Gastrocnemius medialis (tissue), 4 donors: ENCODE data around the gene PAPOLG. TPM values are rescaled to one million over a fixed set of nuclear protein-coding genes. Genes with fewer than 3 reads are reported as not detected.
"Not testable (repeated sequence)": the region's sequence is repeated elsewhere in the genome, so short reads cannot be mapped to it uniquely, and the experiment has no call there.

Source experiments
- ATAC-seq, 2 donors: fragments of 150-250 bp; one replicate each; pipeline ENCODE4 v1.9.1; 2016
- DNase-seq, 2 donors: peaks; one replicate each; pipeline ENCODE4 v3.0.0-alpha.2; 2019
- H3K27ac ChIP-seq, 4 donors: fragments of 200-600 bp; sonication (generic); 1 replicate in 1 of 4; 2 replicates in 3 of 4; pipeline ENCODE4 v1.5.1; 2016 to 2018; ENCODE audit warnings: mild to moderate bottlenecking in 2 of 4, moderate library complexity in 1 of 4
- H3K27me3 ChIP-seq, 3 donors: fragments of 200-600 bp; sonication (generic) in 2 of 3; 1 replicate in 1 of 3; 2 replicates in 2 of 3; pipeline versions ENCODE4 v1.5.1 to v1.6.0; 2016 to 2019; ENCODE audit warnings: mild to moderate bottlenecking in 1 of 3, moderate library complexity in 1 of 3
- H3K36me3 ChIP-seq, 2 donors: fragments of 200-600 bp; sonication (generic) in 1 of 2; one replicate each; pipeline ENCODE4 v1.5.1; 2017 to 2018
- H3K4me1 ChIP-seq, 2 donors: fragments of 200-600 bp; sonication (generic) in 1 of 2; one replicate each; pipeline ENCODE4 v1.5.1; 2016 to 2017; ENCODE audit warnings: mild to moderate bottlenecking in 2 of 2
- H3K4me3 ChIP-seq, 4 donors: fragments of 200-600 bp; sonication (generic) in 3 of 4; 1 replicate in 1 of 4; 2 replicates in 3 of 4; pipeline ENCODE4 v1.5.1; 2016 to 2019; ENCODE audit warnings: mild to moderate bottlenecking in 2 of 4
- H3K9me3 ChIP-seq, 3 donors: fragments of 200-600 bp; sonication (generic) in 2 of 3; 1 replicate in 1 of 3; 2 replicates in 2 of 3; pipeline ENCODE4 v1.5.1; 2016 to 2019
- POLR2A ChIP-seq, 2 donors: fragments of 450-650 bp; IDR thresholded peaks; one replicate each; pipeline ENCODE4 v1.6.1; 2017; ENCODE audit warnings: antibody characterized with exemption in 2 of 2, mild to moderate bottlenecking in 2 of 2, moderate library complexity in 2 of 2
- in situ Hi-C, 4 donors: fragments of 200-750 bp; cut with MboI; loops; one replicate each; pipeline versions ENCODE4 v1.15.0 to v1.8.0; 2017; ENCODE audit warnings: low sequenced_read_pairs in 4 of 4
- intact Hi-C: fragments of 100-400 bp; cut with DNase I; formaldehyde crosslinking; loops from one replicate; pipeline ENCODE4 v1.15.1; 2023; ENCODE audit warnings: low total_unique reads
- total RNA-seq, 4 donors: library from RNA; depleted of rRNA; stranded (reverse); fragments of >200 nt; gene quantifications; one replicate each; pipeline versions ENCODE4 v1.1.0 to v1.2.3, GENCODE V29; 2016
- TF ChIP-seq, protein P1 (sequence below), 5 experiments: fragments of 450-650 bp in 3 of 5; fragments of 200-600 bp in 2 of 5; sonication (generic) in 2 of 5; IDR thresholded peaks in 4 of 5; conservative IDR thresholded peaks in 1 of 5; 1 replicate in 4 of 5; 2 replicates in 1 of 5; pipeline ENCODE4 v1.5.1; 2016 to 2019; ENCODE audit warnings: antibody characterized with exemption in 5 of 5, mild to moderate bottlenecking in 3 of 5, moderate library complexity in 3 of 5

The PAPOLG gene
- total RNA-seq, 4 donors from 2014 or later, result 8.4 to 13.6 (median 9.6) TPM

GRCh38 chr2:60822987-60823386 lies 66.9 kb downstream of the PAPOLG start:
- Histone ChIP-seq H3K27me3 (no peaks in the 10 kb centered on the region), H3K9me3 (no peaks in the 10 kb centered on the region), H3K36me3 (no peaks in the 10 kb centered on the region), H3K4me3 (no peak overlapping the region), H3K4me1 (no peaks in the 10 kb centered on the region), H3K27ac (no peak overlapping the region)
- intact Hi-C loops (no loop called here), in situ Hi-C loops (no loop called here)
- ATAC-seq (no peak), DNase-seq (no peak)
- TF ChIP-seq POLR2A (IDR thresholded peaks at IDR 0.05), result no peak
- TF ChIP-seq, protein P1, sequence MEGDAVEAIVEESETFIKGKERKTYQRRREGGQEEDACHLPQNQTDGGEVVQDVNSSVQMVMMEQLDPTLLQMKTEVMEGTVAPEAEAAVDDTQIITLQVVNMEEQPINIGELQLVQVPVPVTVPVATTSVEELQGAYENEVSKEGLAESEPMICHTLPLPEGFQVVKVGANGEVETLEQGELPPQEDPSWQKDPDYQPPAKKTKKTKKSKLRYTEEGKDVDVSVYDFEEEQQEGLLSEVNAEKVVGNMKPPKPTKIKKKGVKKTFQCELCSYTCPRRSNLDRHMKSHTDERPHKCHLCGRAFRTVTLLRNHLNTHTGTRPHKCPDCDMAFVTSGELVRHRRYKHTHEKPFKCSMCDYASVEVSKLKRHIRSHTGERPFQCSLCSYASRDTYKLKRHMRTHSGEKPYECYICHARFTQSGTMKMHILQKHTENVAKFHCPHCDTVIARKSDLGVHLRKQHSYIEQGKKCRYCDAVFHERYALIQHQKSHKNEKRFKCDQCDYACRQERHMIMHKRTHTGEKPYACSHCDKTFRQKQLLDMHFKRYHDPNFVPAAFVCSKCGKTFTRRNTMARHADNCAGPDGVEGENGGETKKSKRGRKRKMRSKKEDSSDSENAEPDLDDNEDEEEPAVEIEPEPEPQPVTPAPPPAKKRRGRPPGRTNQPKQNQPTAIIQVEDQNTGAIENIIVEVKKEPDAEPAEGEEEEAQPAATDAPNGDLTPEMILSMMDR (IDR thresholded peaks at IDR 0.05 in 4 of 5, conservative IDR thresholded peaks at IDR 0.05 in 1 of 5), result no peak

- intact Hi-C loops, result no loop called here
- no peak for ATAC-seq
- no peaks in the 10 kb centered on the region for H3K27me3 ChIP-seq
- TF ChIP-seq POLR2A (IDR thresholded peaks at IDR 0.05), result no peak
- TF ChIP-seq, protein P1 (IDR thresholded peaks at IDR 0.05 in 4 of 5, conservative IDR thresholded peaks at IDR 0.05 in 1 of 5), result no peak
- no peak overlapping the region for H3K27ac ChIP-seq
- no peak for DNase-seq
- in situ Hi-C loops, result no loop called here
- H3K4me3 ChIP-seq, result no peak overlapping the region
- no peaks in the 10 kb centered on the region for H3K4me1 ChIP-seq
- H3K9me3 ChIP-seq, result no peaks in the 10 kb centered on the region
- no peaks in the 10 kb centered on the region for H3K36me3 ChIP-seq
These were observed 67.7 kb downstream of the PAPOLG start for GRCh38 chr2:60823694-60824305.

GRCh38 chr2:60825666-60826065 lies 69.6 kb downstream of the PAPOLG start:
- intact Hi-C loops, result no loop called here
- DNase-seq, result no peak
- no peaks in the 10 kb centered on the region for H3K27me3 ChIP-seq
- no peaks in the 10 kb centered on the region for H3K4me1 ChIP-seq
- ATAC-seq, result no peak
- H3K9me3 ChIP-seq, result no peaks in the 10 kb centered on the region
- in situ Hi-C loops, result no loop called here
- no peak overlapping the region for H3K27ac ChIP-seq
- TF ChIP-seq, protein P1 (IDR thresholded peaks at IDR 0.05 in 4 of 5, conservative IDR thresholded peaks at IDR 0.05 in 1 of 5), result no peak
- no peak for TF ChIP-seq POLR2A (IDR thresholded peaks at IDR 0.05)
- H3K4me3 ChIP-seq, result no peak overlapping the region
- no peaks in the 10 kb centered on the region for H3K36me3 ChIP-seq

- Histone ChIP-seq H3K36me3 (no peaks in the 10 kb centered on the region), H3K4me3 (no peak overlapping the region), H3K9me3 (no peaks in the 10 kb centered on the region), H3K27me3 (no peaks in the 10 kb centered on the region), H3K27ac (no peak overlapping the region), H3K4me1 (no peaks in the 10 kb centered on the region)
- DNase-seq (no peak), ATAC-seq (no peak)
- in situ Hi-C loops, result no loop called here
- intact Hi-C loops, result no loop called here
- no peak for TF ChIP-seq POLR2A (IDR thresholded peaks at IDR 0.05)
- TF ChIP-seq, protein P1 (IDR thresholded peaks at IDR 0.05 in 4 of 5, conservative IDR thresholded peaks at IDR 0.05 in 1 of 5), result no peak
These were observed 70.0 kb downstream of the PAPOLG start for GRCh38 chr2:60826111-60826510.

GRCh38 chr2:60826860-60827259 lies 70.8 kb downstream of the PAPOLG start:
- H3K36me3 ChIP-seq, DNase-seq, H3K27me3 ChIP-seq, ATAC-seq, in situ Hi-C loops, H3K4me3 ChIP-seq, H3K9me3 ChIP-seq, H3K4me1 ChIP-seq, H3K27ac ChIP-seq, intact Hi-C loops: not testable (repeated sequence)
